Raji (cell line): Measurements from ENCODE around the gene TTLL5.

ENCODE experiments used
- POLR2A ChIP-seq: IDR thresholded peaks from 2 replicates; pipeline ENCODE4 v1.6.1; 2011; ENCODE audit warnings: low read depth, low read length, control low read depth; ENCODE audit not compliant: insufficient read depth

The TTLL5 gene

GRCh38 chr14:75738192-75738591 lies 77.1 kb downstream of the TTLL5 start:
- TF ChIP-seq POLR2A, result no peak

GRCh38 chr14:75742867-75743266 lies 81.8 kb downstream of the TTLL5 start:
- TF ChIP-seq POLR2A, result no peak

GRCh38 chr14:75747899-75748298 lies 86.9 kb downstream of the TTLL5 start:
- TF ChIP-seq POLR2A, result no peak

GRCh38 chr14:75748336-75748735 lies 87.3 kb downstream of the TTLL5 start:
- TF ChIP-seq POLR2A, result no peak

GRCh38 chr14:75751296-75751695 lies 90.2 kb downstream of the TTLL5 start:
- TF ChIP-seq POLR2A, result no peak

GRCh38 chr14:75752086-75752485 lies 91.0 kb downstream of the TTLL5 start:
- no peak for TF ChIP-seq POLR2A

- TF ChIP-seq POLR2A, result no peak
These were observed 92.0 kb downstream of the TTLL5 start for GRCh38 chr14:75752907-75753594.

- no peak for TF ChIP-seq POLR2A
These were observed 92.7 kb downstream of the TTLL5 start for GRCh38 chr14:75753696-75754095.

- no peak for TF ChIP-seq POLR2A
These were observed 96.8 kb downstream of the TTLL5 start for GRCh38 chr14:75757644-75758402.

GRCh38 chr14:75764020-75764419 lies 103.0 kb downstream of the TTLL5 start:
- no peak for TF ChIP-seq POLR2A

- no peak for TF ChIP-seq POLR2A
These were observed 108.1 kb downstream of the TTLL5 start for GRCh38 chr14:75769047-75769685.

GRCh38 chr14:75770635-75771034 lies 109.6 kb downstream of the TTLL5 start:
- no peak for TF ChIP-seq POLR2A

GRCh38 chr14:75771595-75771994 lies 110.5 kb downstream of the TTLL5 start:
- TF ChIP-seq POLR2A, result no peak

- no peak for TF ChIP-seq POLR2A
These were observed 112.0 kb downstream of the TTLL5 start for GRCh38 chr14:75773046-75773445.

GRCh38 chr14:75781096-75781495 lies 120.0 kb downstream of the TTLL5 start:
- TF ChIP-seq POLR2A, result no peak

GRCh38 chr14:75783184-75783583 lies 122.1 kb downstream of the TTLL5 start:
- no peak for TF ChIP-seq POLR2A
